GM18499 (cell line): Measurements from ENCODE around the gene ACD.
"Not testable (repeated sequence)": the region's sequence is repeated elsewhere in the genome, so short reads cannot be mapped to it uniquely, and the experiment has no call there.

Experiments used
- ATAC-seq: cut with Tn5 transposase; IDR thresholded peaks from one replicate; pipeline ENCODE4 v1.9.1; 2021; ENCODE audit warnings: moderate number of reproducible peaks; ENCODE audit not compliant: insufficient read depth, unreplicated experiment

Gene ACD

GRCh38 chr16:67659675-67660563 is at the start of gene ACD:
ACD (minus strand) TSS chr16:67660260; CDS start chr16:67660220, 40 bp downstream.
- peak; percentile 32 for ATAC-seq

- ATAC-seq = no peak
These were observed 49.0 kb upstream of the ACD start for GRCh38 chr16:67709050-67709449.

DNA sequence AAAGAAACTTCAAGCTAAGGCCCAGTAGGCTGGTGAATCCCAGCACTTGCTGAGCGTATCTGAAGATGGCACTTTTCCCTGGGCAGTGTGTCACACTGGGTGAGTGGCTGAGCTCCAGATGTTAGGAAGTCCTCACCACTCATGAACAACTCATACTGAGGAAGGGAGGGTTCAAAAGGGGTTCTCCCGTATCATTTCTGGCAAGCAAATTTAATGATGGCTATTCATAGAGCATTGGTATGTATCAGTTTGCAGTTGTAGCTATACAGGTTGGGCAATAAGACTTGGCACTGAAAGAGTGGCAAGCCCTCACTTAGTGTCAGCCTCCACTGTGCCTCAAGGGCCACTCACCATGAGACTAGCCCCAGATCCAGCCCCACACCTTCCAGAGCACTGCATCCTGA is 48.3 kb upstream of the ACD start:
- ATAC-seq = no peak

- ATAC-seq = no peak
These were observed 47.7 kb upstream of the ACD start for GRCh38 chr16:67707790-67708189.

DNA sequence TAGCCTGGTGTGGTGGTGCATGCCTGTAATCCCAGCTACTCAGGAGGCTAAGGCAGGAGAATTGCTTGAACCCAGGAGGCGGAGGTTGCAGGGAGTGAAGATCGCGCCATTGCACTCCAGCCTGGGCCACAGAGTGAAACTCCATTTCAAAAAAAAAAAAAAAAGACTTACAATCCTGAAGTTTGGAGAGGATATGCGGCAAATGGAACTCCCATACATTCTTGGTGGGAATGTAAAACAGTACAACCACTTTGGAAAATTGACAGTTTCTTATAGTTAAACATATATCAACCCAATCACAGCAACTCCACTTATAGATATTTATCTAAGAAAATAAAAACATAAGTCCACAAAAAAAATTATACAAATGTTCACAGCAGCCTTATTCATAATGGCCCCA is 47.1 kb upstream of the ACD start:
- ATAC-seq = no peak

GRCh38 chr16:67704110-67704509 is 44.0 kb upstream of the ACD start:
- ATAC-seq = no peak

- ATAC-seq = no peak
These were observed 43.6 kb upstream of the ACD start for GRCh38 chr16:67703626-67704025.

- no peak for ATAC-seq
These were observed 42.1 kb upstream of the ACD start for GRCh38 chr16:67702130-67702529.

DNA sequence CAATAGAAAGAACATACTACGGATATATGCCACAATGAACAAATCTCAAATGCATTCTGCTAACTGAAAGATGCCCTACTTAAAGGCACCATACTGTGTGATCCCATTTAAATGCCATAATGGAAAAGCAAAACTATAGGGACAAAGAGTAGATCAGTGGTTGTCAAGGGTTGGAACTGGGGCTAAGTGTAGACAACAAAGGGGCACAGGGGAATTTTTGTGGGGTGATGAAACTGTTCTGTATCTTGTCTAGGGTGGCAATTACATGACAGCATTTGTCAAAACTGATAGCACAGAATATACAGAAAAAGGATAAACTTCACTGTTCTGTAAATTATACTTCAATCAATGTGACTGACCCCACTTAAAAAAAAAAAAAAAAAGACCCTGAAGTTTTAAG is 41.4 kb upstream of the ACD start:
- no peak for ATAC-seq

- no peak for ATAC-seq
These were observed 39.2 kb upstream of the ACD start for GRCh38 chr16:67699265-67699664.

DNA sequence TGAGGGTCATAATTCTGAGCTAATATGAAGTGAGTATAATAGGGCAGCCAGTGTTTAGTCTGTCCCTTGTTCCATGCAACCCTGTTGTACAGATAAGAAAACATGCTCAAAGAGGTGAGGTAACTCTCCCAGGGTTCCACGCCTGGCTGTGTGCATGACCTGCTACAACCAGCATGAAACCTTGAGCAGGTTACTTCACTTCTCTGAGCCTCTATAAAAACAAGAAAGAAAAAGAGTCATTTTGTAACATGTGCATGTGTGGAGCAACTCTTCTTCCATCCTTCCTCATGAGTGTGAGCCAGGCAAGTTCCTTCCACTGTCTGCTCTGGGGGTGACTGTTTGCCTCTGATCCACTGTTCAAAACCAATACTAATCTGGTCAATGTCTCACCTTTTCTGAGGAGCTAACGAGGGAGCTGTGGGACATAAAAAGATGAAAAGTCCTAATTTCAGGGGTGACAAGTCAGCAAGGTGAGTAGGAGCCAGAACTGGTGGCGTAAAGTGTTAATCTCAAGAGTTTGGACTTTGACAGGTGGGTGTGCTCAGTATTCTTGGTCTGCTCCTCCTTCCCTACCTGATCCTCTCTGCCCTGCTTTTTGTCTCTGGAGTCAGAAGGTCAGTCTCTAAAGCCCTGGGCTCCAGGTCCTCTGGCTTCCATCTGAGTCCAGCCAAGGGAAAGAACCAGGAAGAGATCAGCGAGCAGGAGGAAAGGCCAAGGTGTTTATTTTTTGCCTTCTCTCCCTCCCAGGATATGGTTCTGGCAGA is 37.5 kb upstream of the ACD start:
- ATAC-seq = no peak

DNA sequence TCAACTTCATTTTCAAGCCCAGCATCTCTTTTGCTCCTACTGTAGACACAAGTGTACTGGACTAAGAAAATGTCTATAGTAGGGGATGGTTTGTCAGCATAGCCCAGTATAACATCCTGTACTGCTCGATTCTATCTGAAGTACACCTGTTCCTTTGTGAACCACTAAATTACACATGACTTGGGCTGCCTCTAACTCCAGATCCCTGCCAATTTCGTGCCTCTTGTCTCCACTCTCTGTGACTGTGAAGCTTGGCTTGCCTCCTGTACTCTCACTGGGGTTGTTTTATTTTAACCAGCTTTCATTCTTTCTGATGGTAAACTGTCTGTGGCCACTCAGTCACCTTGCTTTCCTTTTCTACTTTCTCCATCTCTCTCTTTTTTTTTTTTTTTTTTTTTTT is 34.6 kb upstream of the ACD start:
- ATAC-seq = no peak

DNA sequence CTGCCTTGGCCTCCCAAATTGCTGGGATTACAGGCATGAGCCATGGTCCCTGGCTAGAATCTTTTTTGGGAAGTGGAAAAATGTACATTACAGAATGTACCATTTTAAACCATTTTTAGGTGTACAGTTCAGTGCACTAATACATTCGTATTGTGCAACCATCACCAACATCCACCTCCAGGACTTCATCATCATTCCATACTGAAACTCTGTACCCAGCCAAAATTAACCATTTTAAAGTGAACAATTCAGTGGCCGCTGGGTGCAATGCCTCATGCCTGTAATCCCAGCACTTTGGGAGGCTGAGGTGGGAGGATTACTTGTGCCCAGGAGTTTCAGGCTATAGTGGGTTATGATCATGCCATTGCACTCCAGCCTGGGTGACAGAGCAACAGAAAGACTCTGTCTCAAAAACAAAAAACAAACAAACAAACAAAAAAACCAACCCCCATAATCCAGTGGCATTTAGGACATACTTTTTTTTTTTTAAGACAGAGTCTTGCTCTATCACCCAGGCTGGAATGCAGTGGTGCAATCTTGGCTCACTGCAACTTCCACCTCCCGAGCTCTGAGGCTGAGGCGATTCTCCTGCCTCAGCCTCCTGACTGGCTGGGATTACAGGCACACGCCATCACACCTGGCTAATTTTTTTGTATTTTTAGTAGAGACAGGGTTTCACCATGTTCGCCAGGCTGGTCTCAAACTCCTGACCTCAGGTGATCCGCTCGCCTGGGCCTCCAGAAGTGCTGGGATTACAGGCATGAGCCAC is 33.6 kb upstream of the ACD start:
- ATAC-seq = not testable (repeated sequence)

DNA sequence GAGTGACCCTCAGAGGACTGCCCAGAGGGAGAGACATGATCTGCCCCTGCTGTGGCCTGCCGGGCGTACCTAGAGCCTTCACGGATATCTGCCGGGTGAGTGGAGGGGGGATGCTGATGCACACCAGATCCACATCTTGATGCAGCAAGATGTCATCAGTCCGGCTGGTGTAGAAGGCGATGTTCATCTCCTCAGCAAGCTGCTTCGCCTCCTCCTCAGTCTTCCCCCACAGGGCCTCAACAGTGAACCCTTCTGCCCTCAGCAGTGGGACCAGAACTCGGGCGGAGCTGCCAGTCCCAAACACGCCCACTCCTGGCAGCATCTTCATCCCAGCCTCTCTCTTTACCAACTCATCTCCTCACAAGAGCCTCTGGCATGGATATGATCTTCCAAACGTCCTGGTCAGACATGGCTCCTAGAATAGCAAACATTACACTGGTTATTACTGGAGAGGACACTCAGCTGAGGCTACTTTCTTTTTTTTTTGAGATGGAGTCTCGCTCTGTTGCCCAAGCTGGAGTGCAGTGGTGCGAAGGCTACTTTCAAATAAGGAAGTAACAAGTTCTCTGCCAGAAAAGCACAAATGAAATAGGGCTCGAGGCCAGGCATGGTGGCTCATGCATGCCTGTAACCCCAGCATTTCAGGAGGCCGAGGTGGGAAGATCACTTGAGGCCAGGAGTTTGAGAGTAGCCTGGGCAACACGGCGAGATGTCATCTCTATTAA is 25.5 kb upstream of the ACD start:
- no peak for ATAC-seq

DNA sequence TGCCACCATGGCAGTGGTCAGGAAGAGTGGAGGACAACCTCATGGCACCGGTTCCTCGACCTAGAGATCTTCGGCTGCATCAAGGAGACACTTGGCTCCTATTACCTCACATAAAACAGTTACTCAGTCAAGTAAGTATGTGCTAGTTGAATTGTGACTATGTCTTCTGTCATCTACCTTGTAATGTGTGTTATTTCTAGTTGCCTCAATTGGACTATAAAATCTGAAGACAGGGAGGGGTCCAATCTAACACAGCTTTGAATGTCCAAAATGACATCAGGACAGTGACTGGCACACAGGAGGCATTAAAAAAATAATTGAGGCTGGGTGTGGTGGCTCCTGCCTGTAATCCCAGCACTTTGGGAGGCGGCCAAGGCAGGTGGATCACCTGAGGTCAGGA is 23.7 kb upstream of the ACD start:
- no peak for ATAC-seq

DNA sequence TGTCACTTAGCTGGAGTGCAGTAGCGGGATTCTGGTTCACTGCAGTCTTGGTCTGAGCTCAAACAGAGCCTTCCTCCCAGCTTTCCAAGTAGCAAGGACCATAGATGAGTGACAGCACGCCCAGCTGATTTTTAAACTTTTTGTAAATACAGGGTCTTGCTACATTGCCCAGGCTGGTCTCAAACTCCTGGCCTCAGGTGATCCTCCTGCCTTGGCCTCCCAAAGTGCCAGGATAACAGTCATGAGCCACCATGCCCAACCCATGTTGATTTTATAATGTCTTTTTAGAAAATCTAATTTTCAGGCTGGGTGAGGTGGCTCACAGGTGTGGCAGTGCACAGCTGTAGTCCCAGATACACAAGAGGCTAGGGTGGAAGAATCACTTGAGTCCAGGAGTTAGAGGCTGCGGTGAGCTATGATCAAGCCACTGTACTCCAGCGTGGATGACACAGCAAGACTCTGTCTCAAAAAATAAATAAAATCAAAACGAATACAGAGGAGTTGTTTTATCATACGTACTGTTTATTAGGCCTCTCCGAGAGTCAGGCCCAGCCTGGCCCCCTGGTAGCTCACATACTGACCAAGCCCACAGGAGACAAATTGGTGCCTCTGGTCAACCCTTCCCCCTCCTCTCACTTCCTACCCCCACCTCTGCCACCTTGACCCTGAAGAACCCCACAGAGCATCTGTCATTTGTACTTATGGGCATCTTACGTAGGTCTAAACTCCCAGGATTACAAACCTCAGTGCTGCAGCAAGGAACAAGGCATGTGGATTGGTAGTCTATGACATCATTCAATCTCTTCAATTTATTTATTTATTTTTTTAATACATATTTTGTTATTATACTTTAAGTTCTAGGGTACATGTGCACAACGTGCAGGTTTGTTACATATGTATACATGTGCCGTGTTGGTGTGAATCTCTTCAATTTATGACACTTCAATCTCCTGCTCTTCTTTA is 20.2 kb upstream of the ACD start:
- ATAC-seq = no peak

DNA sequence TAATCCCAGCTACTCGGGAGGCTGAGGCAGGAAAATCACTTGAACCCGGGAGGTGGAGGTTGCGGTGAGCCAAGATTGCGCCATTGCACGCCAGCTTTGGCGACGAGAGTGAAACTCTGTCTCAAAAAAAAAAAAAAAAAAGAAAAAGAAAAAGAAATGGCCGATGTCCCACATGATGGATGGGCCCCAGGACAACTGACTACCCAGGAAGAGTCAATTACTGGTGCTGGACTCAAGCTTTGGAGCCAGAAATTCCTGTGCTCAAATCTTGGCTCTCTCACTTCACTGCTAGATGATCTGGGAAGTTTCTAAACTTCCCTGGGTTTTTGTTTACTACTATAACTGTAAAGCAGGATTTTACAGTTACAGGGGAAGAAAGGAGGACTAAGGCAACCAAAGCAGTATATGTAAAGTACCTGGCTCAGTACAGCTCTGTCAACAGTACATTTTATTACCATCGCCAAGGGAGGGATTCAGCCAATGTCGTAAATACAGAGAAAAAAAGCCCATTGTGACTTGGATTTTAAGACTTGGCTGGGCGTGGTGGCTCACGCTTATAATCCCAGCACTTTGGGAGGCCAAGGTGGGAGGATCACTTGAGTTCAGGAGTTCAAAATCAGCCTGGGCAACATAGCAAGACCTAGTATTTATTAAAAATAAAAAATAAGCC is 18.4 kb upstream of the ACD start:
- no peak for ATAC-seq

- no peak for ATAC-seq
These were observed 17.7 kb upstream of the ACD start for GRCh38 chr16:67677712-67678111.

DNA sequence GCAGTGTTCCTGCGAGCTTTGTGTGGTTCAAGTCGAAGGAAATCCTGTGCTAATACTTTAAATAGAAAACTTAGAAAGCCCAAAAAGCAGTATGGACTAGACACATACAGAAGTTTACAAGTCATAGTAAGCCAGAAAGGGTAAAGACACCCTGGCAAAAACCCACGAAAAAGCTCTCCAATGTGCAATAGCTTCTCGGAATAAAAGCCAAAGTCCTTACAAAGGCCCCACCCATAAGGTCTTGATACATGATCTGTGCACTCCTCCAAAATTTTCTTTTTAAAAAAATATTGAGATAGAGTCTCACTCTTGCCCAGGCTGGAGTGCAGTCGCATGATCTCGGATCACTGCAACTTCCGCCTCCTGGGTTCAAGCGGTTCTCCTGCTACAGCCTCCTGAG is 16.9 kb upstream of the ACD start:
- ATAC-seq = no peak
